HG03103 (cell line): Measurements from ENCODE around the gene TRAK1.

Experiments used
- ATAC-seq: cut with Tn5 transposase; IDR thresholded peaks from one replicate; pipeline ENCODE4 v1.9.1; 2021; ENCODE audit warnings: low read depth; ENCODE audit not compliant: unreplicated experiment

TRAK1 gene

GRCh38 chr3:42120866-42121265 lies 29.7 kb downstream of the TRAK1 start:
- ATAC-seq, result no peak

GRCh38 chr3:42122261-42123011 lies 31.3 kb downstream of the TRAK1 start:
- ATAC-seq, result peak; percentile 16

GRCh38 chr3:42123012-42123581 lies 31.9 kb downstream of the TRAK1 start:
- peak; percentile 41 for ATAC-seq

- no peak for ATAC-seq
Observed at GRCh38 chr3:42123824-42124658, 32.9 kb downstream of the TRAK1 start.

- ATAC-seq, result peak; percentile 38
Observed at GRCh38 chr3:42127226-42127625, 36.1 kb downstream of the TRAK1 start.

- no peak for ATAC-seq
Observed at GRCh38 chr3:42128526-42128925, 37.4 kb downstream of the TRAK1 start.

GRCh38 chr3:42129014-42129953 lies 38.1 kb downstream of the TRAK1 start:
- no peak for ATAC-seq

GRCh38 chr3:42130007-42130328 lies 38.8 kb downstream of the TRAK1 start:
- ATAC-seq, result no peak

- ATAC-seq, result no peak
Observed at GRCh38 chr3:42130329-42131070, 39.3 kb downstream of the TRAK1 start.

GRCh38 chr3:42133500-42134298 lies 42.5 kb downstream of the TRAK1 start:
- no peak for ATAC-seq

- ATAC-seq, result no peak
Observed at GRCh38 chr3:42134867-42135464, 43.8 kb downstream of the TRAK1 start.

GRCh38 chr3:42139621-42140453 lies 48.7 kb downstream of the TRAK1 start:
- ATAC-seq, result no peak

GRCh38 chr3:42140665-42141203 lies 49.6 kb downstream of the TRAK1 start:
- no peak for ATAC-seq

- ATAC-seq, result no peak
Observed at GRCh38 chr3:42143440-42143839, 52.3 kb downstream of the TRAK1 start.

GRCh38 chr3:42144209-42144608 lies 53.1 kb downstream of the TRAK1 start:
- ATAC-seq, result no peak

- ATAC-seq, result no peak
Observed at GRCh38 chr3:42148086-42148848, 57.1 kb downstream of the TRAK1 start.

- ATAC-seq, result no peak
Observed at GRCh38 chr3:42148982-42149432, 57.9 kb downstream of the TRAK1 start.
